H9 (cell line): ENCODE measurements around the gene SPTBN1. TPM values are rescaled to one million over a fixed set of nuclear protein-coding genes. Genes with fewer than 3 reads are reported as not detected.

Experiments used
- DNase-seq: peaks from one replicate; pipeline ENCODE4 v3.0.0-alpha.2; 2017
- H2AFZ ChIP-seq: one replicate; pipeline ENCODE4 v1.6.1; 2013; ENCODE audit warnings: mild to moderate bottlenecking, low read length, control low read depth, moderate library complexity
- H2AK5ac ChIP-seq: 2 replicates; pipeline ENCODE4 v1.6.1; 2013; ENCODE audit warnings: low read length, control low read depth, mixed read lengths; ENCODE audit not compliant: insufficient read length
- H2BK120ac ChIP-seq: one replicate; pipeline ENCODE4 v1.6.1; 2013; ENCODE audit warnings: low read depth, mild to moderate bottlenecking, low read length, control low read depth, inconsistent platforms; ENCODE audit not compliant: poor library complexity, severe bottlenecking
- H2BK12ac ChIP-seq: 2 replicates; pipeline ENCODE4 v1.6.1; 2013; ENCODE audit warnings: low read length, control low read depth, mixed read lengths, low read depth; ENCODE audit not compliant: insufficient read length
- H2BK15ac ChIP-seq: 2 replicates; pipeline ENCODE4 v1.6.1; 2013; ENCODE audit warnings: low read depth, low read length, control low read depth
- H2BK20ac ChIP-seq: one replicate; pipeline ENCODE4 v1.6.1; 2013; ENCODE audit warnings: low read depth, mild to moderate bottlenecking, low read length, control low read depth, inconsistent platforms; ENCODE audit not compliant: poor library complexity, severe bottlenecking
- H2BK5ac ChIP-seq: 2 replicates; pipeline ENCODE4 v1.6.1; 2013; ENCODE audit warnings: low read length, control low read depth, mixed read lengths; ENCODE audit not compliant: insufficient read length
- H3K14ac ChIP-seq: 2 replicates; pipeline ENCODE4 v1.6.1; 2013; ENCODE audit warnings: low read length, control low read depth; ENCODE audit not compliant: insufficient read depth
- H3K18ac ChIP-seq: 2 replicates; pipeline ENCODE4 v1.6.1; 2013; ENCODE audit warnings: low read depth, mild to moderate bottlenecking, mixed read lengths, low read length, control low read depth; ENCODE audit not compliant: insufficient read length
- H3K23ac ChIP-seq: 2 replicates; pipeline ENCODE4 v1.6.1; 2013; ENCODE audit warnings: low read length, control low read depth, mixed read lengths, low read depth; ENCODE audit not compliant: insufficient read length
- H3K23me2 ChIP-seq: 2 replicates; pipeline ENCODE4 v1.6.1; 2013; ENCODE audit warnings: low read depth, mild to moderate bottlenecking, mixed read lengths, low read length, control low read depth; ENCODE audit not compliant: insufficient read length, poor library complexity, severe bottlenecking
- H3K27ac ChIP-seq: 2 replicates; pipeline ENCODE4 v1.5.1; 2013; ENCODE audit warnings: low read length, control low read depth, mixed read lengths, low read depth; ENCODE audit not compliant: insufficient read length
- H3K27me3 ChIP-seq: 2 replicates; pipeline ENCODE4 v1.6.1; 2013; ENCODE audit warnings: low read length, control low read depth, inconsistent platforms; ENCODE audit not compliant: insufficient read depth
- H3K4ac ChIP-seq: 2 replicates; pipeline ENCODE4 v1.6.1; 2013; ENCODE audit warnings: low read depth, mild to moderate bottlenecking, control low read depth, inconsistent platforms, low read length, moderate library complexity
- H3K4me1 ChIP-seq: 2 replicates; pipeline ENCODE4 v1.6.1; 2013; ENCODE audit warnings: low read length, control low read depth, inconsistent platforms; ENCODE audit not compliant: insufficient read depth
- H3K4me2 ChIP-seq: 2 replicates; pipeline ENCODE4 v1.6.1; 2013; ENCODE audit warnings: low read length, control low read depth, mixed read lengths; ENCODE audit not compliant: insufficient read length, insufficient read depth
- H3K56ac ChIP-seq: 2 replicates; pipeline ENCODE4 v1.6.1; 2013; ENCODE audit warnings: low read depth, mild to moderate bottlenecking, mixed read lengths, low read length, control low read depth; ENCODE audit not compliant: insufficient read length
- H3K79me1 ChIP-seq: 2 replicates; pipeline ENCODE4 v1.6.1; 2013; ENCODE audit warnings: low read depth, mild to moderate bottlenecking, moderate library complexity, low read length, control low read depth, inconsistent platforms; ENCODE audit not compliant: insufficient read depth, poor library complexity, severe bottlenecking
- H3K79me2 ChIP-seq: 2 replicates; pipeline ENCODE4 v1.6.1; 2013; ENCODE audit warnings: low read length, control low read depth, inconsistent platforms; ENCODE audit not compliant: insufficient read depth
- H3K9ac ChIP-seq: 2 replicates; pipeline ENCODE4 v1.6.1; 2013; ENCODE audit warnings: low read length, control low read depth, mixed read lengths; ENCODE audit not compliant: insufficient read length; ENCODE audit errors: extremely low read depth
- H3K9me3 ChIP-seq: one replicate; pipeline ENCODE4 v1.6.1; 2013; ENCODE audit warnings: low read depth, low read length, inconsistent platforms; ENCODE audit not compliant: control insufficient read depth
- H3T11ph ChIP-seq: one replicate; pipeline ENCODE4 v1.6.1; 2013; ENCODE audit warnings: mild to moderate bottlenecking, low read length, control low read depth, inconsistent platforms
- H4K20me1 ChIP-seq: one replicate; pipeline ENCODE4 v1.6.1; 2013; ENCODE audit not compliant: control insufficient read depth, insufficient read length, insufficient read depth
- H4K5ac ChIP-seq: 2 replicates; pipeline ENCODE4 v1.6.1; 2013; ENCODE audit warnings: low read depth, mild to moderate bottlenecking, mixed read lengths, low read length, control low read depth; ENCODE audit not compliant: insufficient read length
- H4K8ac ChIP-seq: replicated peaks from 2 replicates; pipeline ENCODE4 v1.6.1; 2013; ENCODE audit warnings: low read length, control low read depth, mixed read lengths, low read depth; ENCODE audit not compliant: insufficient read length
- H4K91ac ChIP-seq: 2 replicates; pipeline ENCODE4 v1.6.1; 2013; ENCODE audit warnings: low read depth, mild to moderate bottlenecking, moderate library complexity, mixed read lengths, low read length, control low read depth; ENCODE audit not compliant: insufficient read length
- H3K27ac Mint-ChIP-seq, 3 experiments: 2 replicates in 2 of 3; 3 replicates in 1 of 3; pipeline ENCODE4 v1.8.0; 2020 to 2021; ENCODE audit warnings: mixed read lengths in 3 of 3, mild to moderate bottlenecking in 1 of 3, moderate library complexity in 1 of 3
- H3K27me3 Mint-ChIP-seq: 2 replicates; pipeline ENCODE4 v1.8.0; 2021; ENCODE audit warnings: low read depth, mild to moderate bottlenecking, moderate library complexity, mixed read lengths
- H3K36me3 Mint-ChIP-seq, 3 experiments: 2 replicates in 2 of 3; 3 replicates in 1 of 3; pipeline ENCODE4 v1.8.0; 2020 to 2021; ENCODE audit warnings: low read depth in 3 of 3, mixed read lengths in 3 of 3; ENCODE audit not compliant: insufficient read depth in 1 of 3
- H3K4me1 Mint-ChIP-seq, 2 experiments: 2 replicates each; pipeline ENCODE4 v1.8.0; 2020; ENCODE audit warnings: mixed read lengths in 2 of 2
- H3K4me3 Mint-ChIP-seq, 2 experiments: 2 replicates in 1 of 2; 3 replicates in 1 of 2; pipeline ENCODE4 v1.8.0; 2020 to 2021; ENCODE audit warnings: mild to moderate bottlenecking in 2 of 2, mixed read lengths in 2 of 2, moderate library complexity in 1 of 2
- H3K9me3 Mint-ChIP-seq, 2 experiments: 2 replicates in 1 of 2; 3 replicates in 1 of 2; pipeline ENCODE4 v1.8.0; 2020; ENCODE audit warnings: mild to moderate bottlenecking in 2 of 2, mixed read lengths in 2 of 2, moderate library complexity in 1 of 2
- WGBS: extraction: QIAGEN DNeasy Blood & Tissue Kit; methylation state at CpG from one replicate; pipeline ENCODE4 v1.1.7; 2013; ENCODE audit warnings: missing lambda C conversion rate, low lambda C conversion rate, mixed read lengths; ENCODE audit not compliant: insufficient read length; ENCODE audit errors: extremely low coverage; 5-methylcytosine and 5-hydroxymethylcytosine counted together
- total RNA-seq: library from RNA; stranded (reverse); gene quantifications from 2 replicates; pipeline ENCODE4 v1.2.1, GENCODE V29; 2021
- TF ChIP-seq, protein P1 (sequence below): fragments of 200-600 bp; sonication (generic); conservative IDR thresholded peaks from 3 replicates; pipeline ENCODE4 v1.8.0; 2021; ENCODE audit warnings: antibody characterized with exemption, mild to moderate bottlenecking

SPTBN1 gene
- total RNA-seq, 1 experiment from 2014 or later, result 164 TPM

- Histone ChIP-seq H2AK5ac (no peak overlapping the region), H3K4ac (no peak overlapping the region), H2BK15ac (no peak overlapping the region), H2BK12ac (no peak overlapping the region), H2BK120ac (no peak overlapping the region), H3K9me3 (no peaks in the 10 kb centered on the region), H3K23ac (no peak overlapping the region), H2AFZ (no peak overlapping the region), H3K14ac (no peak overlapping the region), H3K9ac (no peak overlapping the region), H3K18ac (no peak overlapping the region), H3K79me2 (no peaks in the 10 kb centered on the region), H2BK5ac (no peak overlapping the region), H4K5ac (no peak overlapping the region), H3K56ac (no peak overlapping the region), H3K79me1 (peaks cover 2% of the 10 kb centered on the region), H4K8ac (no peak overlapping the region), H4K91ac (no peak overlapping the region), H3K27ac (no peak overlapping the region), H3K4me2 (no peak overlapping the region), H2BK20ac (no peak overlapping the region), H3K27me3 (no peaks in the 10 kb centered on the region), H4K20me1 (no peaks in the 10 kb centered on the region), H3T11ph (no peak overlapping the region), H3K4me1 (no peaks in the 10 kb centered on the region), H3K23me2 (no peaks in the 10 kb centered on the region)
- H3K4me1 Mint-ChIP-seq, result no peaks in the 10 kb centered on the region
- no peaks in the 10 kb centered on the region for H3K9me3 Mint-ChIP-seq
- no peaks in the 10 kb centered on the region for H3K27me3 Mint-ChIP-seq
- no peak overlapping the region for H3K27ac Mint-ChIP-seq
- H3K4me3 Mint-ChIP-seq, result no peak overlapping the region
- DNase-seq, result no peak
- no CpG with 5 or more reads among the region's 4 CpGs for WGBS
- TF ChIP-seq, protein P1, sequence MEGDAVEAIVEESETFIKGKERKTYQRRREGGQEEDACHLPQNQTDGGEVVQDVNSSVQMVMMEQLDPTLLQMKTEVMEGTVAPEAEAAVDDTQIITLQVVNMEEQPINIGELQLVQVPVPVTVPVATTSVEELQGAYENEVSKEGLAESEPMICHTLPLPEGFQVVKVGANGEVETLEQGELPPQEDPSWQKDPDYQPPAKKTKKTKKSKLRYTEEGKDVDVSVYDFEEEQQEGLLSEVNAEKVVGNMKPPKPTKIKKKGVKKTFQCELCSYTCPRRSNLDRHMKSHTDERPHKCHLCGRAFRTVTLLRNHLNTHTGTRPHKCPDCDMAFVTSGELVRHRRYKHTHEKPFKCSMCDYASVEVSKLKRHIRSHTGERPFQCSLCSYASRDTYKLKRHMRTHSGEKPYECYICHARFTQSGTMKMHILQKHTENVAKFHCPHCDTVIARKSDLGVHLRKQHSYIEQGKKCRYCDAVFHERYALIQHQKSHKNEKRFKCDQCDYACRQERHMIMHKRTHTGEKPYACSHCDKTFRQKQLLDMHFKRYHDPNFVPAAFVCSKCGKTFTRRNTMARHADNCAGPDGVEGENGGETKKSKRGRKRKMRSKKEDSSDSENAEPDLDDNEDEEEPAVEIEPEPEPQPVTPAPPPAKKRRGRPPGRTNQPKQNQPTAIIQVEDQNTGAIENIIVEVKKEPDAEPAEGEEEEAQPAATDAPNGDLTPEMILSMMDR, result no peak
- H3K36me3 Mint-ChIP-seq, result peaks cover 59 to 91% (median 90%) of the 10 kb centered on the region in 3 experiments; a peak in 6 of 7 replicates
These were observed 188.1 kb downstream of the SPTBN1 start for GRCh38 chr2:54644236-54644635.
